C4-2B (cell line): ENCODE data around the gene MAP7D3.

Experiments
- ZFX ChIP-seq: fragments of 450-650 bp; IDR thresholded peaks from 2 replicates; pipeline ENCODE4 v1.6.1; 2017
- TF ChIP-seq, protein P1 (sequence below): fragments of 450-650 bp; conservative IDR thresholded peaks from 2 replicates; pipeline ENCODE4 v1.5.1; 2017; ENCODE audit warnings: mild to moderate bottlenecking

DNA sequence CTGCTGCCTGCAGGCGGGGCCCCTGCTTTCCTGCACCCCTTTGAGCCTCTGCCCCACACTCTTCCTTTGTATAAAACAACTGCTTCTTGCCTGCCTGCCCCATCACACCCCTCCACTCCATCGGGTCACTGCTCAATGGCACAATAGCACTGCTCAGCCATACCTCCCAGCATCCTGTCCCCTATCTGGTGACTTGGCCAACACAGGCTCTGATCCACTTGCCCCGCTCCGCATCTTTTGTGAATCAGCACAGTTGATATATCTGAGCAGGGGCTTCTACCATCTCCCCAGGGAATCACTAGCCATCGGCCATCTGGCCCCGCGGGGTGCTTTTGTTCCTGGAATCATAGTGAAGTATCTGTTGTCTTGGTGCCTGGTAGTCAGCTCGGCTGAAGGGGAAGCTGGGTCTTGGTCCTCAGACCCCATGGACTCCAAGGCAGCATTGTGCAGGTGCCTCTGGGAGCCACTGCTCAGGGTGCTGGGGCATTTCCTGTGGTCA is 45.3 kb downstream of the MAP7D3 start:
- TF ChIP-seq, protein P1, sequence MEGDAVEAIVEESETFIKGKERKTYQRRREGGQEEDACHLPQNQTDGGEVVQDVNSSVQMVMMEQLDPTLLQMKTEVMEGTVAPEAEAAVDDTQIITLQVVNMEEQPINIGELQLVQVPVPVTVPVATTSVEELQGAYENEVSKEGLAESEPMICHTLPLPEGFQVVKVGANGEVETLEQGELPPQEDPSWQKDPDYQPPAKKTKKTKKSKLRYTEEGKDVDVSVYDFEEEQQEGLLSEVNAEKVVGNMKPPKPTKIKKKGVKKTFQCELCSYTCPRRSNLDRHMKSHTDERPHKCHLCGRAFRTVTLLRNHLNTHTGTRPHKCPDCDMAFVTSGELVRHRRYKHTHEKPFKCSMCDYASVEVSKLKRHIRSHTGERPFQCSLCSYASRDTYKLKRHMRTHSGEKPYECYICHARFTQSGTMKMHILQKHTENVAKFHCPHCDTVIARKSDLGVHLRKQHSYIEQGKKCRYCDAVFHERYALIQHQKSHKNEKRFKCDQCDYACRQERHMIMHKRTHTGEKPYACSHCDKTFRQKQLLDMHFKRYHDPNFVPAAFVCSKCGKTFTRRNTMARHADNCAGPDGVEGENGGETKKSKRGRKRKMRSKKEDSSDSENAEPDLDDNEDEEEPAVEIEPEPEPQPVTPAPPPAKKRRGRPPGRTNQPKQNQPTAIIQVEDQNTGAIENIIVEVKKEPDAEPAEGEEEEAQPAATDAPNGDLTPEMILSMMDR = no peak
- TF ChIP-seq ZFX = no peak
